Ramos (cell line): ENCODE results near the gene MAP3K21.

Source experiments
- in situ Hi-C: fragments of 300-500 bp; cut with MboI; formaldehyde crosslinking; loops from one replicate; pipeline ENCODE4 v1.14.3; 2022; ENCODE audit warnings: low sequenced_read_pairs; ENCODE audit not compliant: unreplicated experiment

MAP3K21 gene

DNA sequence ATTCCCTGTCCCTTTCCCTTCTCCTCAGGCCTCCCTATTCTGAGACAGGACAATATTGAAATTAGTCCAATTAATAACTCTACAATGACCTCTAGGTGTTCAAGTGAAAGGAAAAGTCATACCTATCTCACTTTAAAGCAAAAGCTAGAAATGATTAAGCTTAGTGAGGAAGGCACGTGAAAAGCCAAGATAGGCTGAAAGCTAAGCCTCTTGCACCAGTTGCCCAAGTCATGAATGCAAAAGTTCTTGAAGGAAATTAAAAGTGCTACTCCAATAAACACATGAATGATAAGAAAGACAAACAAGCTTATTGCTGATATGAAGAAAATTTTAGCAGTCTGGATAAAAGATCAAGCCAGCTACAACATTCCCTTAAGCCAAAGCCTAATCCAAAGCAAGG lies 3.8 kb upstream of the MAP3K21 start:
- in situ Hi-C loops, result no loop called here

DNA sequence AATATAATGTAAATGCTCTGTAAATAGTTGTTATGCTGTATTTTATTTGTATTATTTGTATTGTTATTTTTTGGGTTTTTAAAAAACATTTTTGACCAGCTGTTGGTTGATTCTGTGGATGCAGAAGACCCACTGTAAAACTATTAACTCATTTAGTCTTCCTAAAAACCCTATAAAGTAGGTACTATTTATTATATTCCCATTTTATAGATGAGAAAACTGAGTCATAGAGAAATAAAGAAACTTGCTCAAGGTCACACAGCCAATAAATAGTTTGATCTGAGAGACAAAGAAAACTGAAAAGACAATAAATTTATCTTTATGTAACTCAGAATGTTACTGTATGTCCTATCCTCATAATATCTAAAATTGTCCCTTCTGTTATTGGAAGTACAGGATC lies 1.2 kb upstream of the MAP3K21 start:
- in situ Hi-C loops, result no loop called here

DNA sequence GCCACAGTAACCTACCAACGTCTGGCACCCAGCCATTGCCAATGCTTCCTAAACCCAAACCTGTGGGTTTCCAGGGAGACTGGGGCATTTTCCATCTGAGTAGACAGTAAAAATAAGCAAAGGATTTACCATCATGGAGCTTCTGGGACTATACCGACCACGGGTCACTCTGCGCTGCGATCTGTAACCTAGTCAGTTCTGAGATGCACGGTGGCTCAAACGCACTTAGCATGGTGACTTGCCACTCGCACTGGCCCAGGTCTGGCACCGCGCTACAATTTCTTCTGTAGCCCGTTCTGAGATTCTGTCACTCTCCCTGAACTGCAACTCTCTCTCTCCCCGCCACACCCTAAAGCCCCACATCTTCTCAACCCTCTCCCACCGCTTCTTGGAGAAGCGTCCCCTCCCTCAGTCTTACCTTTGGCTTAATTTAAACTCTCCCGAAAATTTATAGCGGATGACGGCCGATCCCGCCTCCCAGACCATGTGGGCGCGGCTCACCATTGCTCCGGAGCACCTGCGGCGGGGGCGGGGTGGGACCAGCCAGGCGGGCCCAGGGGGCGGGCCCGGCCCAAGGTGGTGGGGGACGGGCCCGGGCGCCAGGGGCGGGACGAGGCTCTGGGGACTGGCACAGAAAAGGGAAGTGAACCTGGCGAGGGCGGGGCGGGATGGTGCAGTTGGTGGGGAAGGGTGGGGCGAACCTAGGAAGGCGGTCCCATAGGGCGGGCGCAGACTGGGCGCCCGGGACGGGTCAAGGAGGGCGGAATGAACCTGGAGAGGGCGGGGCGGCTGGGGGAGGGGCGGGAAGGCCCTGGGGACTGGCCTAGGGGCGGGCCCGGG lies 493 bp upstream of the MAP3K21 start:
- in situ Hi-C loops, result no loop called here

DNA sequence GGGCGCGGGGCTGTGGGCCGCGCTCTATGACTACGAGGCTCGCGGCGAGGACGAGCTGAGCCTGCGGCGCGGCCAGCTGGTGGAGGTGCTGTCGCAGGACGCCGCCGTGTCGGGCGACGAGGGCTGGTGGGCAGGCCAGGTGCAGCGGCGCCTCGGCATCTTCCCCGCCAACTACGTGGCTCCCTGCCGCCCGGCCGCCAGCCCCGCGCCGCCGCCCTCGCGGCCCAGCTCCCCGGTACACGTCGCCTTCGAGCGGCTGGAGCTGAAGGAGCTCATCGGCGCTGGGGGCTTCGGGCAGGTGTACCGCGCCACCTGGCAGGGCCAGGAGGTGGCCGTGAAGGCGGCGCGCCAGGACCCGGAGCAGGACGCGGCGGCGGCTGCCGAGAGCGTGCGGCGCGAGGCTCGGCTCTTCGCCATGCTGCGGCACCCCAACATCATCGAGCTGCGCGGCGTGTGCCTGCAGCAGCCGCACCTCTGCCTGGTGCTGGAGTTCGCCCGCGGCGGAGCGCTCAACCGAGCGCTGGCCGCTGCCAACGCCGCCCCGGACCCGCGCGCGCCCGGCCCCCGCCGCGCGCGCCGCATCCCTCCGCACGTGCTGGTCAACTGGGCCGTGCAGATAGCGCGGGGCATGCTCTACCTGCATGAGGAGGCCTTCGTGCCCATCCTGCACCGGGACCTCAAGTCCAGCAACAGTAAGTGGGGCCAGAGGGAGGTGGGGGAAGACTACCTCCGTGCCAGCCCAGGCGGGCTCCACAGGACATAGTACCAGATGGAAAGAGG lies 808 bp downstream of the MAP3K21 start:
- in situ Hi-C loops, result no loop called here

DNA sequence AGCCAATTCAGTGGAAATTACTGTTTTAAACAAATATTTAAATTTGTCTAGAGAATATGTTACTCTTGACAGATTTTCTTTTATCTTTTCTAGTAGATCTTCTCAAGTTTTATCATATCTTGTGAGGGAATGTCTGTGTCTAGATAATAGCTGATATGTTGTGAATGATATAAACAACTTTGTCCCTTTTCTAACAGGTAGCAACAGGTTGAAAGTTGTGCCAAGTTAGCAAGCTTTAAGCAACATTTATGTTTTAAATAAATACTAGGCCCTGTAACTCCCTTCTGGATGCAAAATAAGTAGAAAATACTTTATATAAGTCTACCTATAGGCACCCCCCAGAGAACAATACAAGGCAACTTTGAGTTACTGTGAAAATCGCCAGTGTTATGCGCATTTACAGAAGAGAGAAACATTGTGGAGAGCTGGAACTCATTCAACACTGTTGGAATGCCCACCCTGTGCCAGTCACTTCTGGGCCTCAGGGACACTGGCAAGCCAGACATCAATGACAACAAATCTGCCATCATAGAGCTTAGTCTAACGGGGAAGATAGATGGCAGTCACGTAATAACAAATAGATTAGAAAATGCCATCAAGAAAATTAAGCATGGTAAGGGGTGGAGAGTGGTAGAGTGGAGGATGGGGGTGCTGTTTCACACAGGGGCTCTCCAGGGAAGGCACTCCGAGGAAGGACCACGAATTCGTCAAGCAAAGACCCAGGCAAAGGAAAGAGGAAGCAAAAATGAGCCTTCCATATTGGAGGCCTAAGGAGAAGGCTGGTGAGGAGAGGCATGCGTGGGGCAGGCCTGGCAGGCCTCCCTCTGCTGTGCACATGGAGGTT lies 4.4 kb downstream of the MAP3K21 start:
- in situ Hi-C loops, result no loop called here

DNA sequence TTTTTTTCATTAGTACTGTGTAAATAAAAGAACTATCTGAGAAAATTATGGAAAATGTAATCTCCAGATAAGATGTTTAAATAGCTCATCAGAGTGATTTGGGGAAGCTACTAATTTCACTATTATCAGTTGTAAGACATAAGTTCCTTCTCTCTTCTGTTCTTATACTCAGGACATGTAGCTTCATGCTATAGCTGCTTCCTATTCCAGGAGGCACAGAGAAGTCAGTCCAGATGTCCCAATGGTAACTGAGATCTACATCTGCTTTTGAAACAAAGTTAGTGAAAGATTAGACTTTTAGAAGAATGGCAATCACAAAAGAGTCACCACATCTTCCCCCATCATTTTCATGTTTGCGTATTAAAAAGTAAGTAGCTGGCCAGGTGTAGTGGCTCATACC lies 5.6 kb downstream of the MAP3K21 start:
- in situ Hi-C loops, result no loop called here

DNA sequence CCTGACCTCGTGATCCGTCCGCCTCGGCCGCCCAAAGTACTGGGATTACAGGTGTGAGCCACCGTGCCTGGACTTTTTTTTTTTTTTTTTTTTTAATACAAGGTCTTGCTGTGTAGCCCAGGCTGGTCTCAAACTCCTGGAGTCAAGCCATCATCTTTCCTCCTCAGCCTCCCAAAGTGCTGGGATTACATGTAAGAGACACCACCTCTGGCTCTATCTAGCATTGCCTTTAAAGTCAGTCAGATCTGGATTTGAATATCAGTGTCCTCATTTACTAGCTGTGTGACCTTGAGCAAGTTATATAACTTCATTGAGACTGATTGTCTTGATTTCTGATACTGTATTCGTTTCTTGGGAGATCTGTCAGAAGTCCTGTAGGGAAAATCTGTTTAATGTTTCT lies 6.6 kb downstream of the MAP3K21 start:
- in situ Hi-C loops, result no loop called here

DNA sequence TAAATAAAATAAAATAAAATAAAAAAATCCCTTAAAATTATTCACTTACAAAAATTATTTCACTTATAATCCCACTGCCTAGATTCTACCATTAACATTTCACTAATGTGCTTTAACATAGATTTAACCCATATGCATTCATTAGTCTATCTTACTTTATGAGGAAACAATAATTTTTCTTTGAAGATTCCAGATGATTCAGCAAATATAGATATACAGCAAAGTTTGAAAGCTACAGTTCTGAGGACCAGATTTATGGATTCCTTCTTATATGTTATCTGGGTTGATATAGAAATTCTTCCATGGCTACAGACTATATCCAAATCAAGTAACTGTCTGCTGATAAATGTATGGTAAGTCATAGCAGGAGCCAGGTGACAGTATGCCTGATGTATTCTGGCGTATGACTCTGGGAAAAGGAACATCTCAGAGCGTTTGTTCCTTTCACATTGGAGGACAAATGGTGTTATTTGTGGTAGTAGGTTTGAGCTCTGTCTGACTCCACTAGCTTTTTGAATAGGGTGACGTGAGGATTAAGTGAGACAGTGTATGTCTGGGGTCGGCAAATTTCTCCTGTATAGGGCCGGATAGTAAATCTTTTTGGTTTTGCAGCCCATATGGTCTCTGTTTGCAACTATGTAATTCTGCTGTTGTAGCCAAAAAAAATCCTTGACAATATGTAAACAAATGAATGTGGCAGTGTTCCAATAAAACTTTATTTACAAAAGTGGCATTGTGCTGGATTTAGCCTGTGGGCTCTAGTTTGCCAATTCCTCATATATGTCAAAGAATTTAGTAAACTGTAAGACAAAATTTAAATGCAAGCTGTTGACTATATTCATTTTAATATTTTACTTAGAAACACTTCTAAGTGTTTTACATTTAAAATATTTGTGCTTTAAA lies 9.3 kb downstream of the MAP3K21 start:
- in situ Hi-C loops, result no loop called here

DNA sequence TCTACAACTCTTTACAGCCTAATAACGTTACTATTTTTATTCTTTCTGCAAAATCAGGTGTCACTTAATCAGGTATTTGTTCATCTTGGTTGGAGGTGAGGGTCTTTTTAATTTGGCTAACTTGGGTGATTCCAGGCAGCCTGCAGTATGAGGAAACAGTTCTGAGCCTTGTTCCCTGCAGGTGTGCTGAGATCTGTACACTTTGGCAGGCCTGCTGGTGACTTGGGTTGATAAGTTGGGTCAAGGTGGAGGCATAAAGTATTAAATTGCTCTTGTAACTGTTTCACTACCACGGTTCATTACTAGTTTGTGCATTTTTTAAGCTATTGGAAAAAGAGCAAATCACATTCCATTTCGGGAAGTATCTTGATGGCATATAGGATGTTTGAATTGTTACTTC lies 10.0 kb downstream of the MAP3K21 start:
- in situ Hi-C loops, result no loop called here

DNA sequence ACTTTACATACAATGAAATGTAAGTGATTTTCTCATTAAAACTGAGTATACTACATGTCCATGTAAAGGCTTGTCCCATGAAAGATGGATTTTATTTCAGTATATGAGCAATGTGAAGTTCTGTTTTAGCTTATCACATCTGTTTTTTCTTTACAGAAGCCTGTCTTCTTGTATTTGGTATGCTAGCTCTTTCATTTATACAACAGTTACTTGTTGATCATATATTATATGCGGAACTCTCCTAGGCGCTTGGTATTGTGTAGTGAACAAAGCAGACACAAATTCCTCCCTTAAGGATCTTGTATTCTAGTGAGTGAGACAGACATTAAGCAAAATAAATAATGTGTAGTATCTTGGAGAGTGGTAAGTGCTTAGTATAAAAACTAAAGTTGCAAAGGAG lies 10.6 kb downstream of the MAP3K21 start:
- in situ Hi-C loops, result no loop called here

DNA sequence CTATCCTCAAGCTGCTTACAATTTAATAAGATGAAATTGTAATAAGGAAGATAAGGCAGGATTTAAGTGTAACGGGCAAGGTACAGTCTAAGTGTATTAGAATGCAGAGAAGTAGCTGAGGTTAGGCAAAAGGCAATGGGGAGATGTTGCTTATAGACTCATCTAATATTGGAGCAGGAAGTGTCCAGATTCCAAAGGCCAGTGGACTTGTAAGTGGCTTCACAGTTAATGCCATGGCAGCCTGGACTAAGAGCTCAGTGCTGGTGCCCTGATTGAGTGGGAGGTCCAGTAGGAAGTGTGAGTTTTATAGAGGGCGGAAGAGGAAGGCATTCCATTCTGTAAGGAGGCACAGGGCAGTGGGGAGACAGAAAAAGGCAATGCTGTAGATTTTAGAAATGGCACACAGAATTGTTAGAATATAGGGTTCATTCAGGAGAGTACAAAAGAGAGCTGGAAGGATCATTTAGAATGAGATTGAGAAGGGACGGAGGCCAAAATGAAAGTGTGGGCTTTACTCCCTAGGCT lies 12.6 kb downstream of the MAP3K21 start:
- in situ Hi-C loops, result no loop called here

DNA sequence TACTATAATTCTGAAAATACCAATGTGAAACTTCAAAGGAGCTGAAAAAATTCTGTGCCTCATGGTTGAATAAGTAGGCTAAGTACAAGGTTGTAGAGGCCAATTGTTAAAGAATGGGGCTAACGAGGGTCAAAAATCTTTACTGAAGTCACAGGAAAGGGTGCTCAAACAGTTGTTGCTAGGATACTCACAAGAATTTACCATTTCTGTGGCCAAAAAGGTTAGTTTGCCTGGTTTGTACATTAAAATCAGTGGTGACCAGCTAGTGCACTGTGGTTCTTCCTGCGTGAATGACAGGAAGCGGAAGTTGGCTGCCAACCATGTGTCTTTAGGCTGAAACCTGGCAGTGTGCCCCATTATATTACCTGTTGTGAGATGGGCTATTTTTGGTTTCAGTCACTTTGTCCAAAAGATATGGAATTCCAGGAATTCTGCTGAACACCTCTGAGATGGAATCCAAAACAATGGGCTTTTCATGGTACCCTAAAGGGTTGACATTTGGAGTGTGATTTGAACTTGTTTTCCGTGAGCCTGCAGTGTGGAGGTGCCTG lies 13.5 kb downstream of the MAP3K21 start:
- in situ Hi-C loops, result no loop called here

DNA sequence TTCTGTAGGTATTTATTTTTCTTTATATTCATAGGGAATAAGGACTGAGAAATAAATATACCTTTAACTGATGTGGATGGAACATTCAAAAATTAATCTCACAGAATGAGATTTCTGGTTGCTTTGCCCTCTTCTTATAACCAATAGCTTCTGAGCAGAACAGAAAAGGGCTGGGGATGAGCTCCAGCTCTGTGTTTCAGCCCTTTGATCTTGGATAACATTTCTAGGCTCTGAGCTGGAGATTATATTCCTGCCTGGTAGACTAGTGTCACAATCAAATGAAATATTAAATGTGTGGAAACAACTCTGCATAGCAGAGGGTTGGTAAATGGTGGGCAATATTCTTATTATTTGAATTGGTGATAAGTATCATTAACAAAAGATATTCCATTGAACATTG lies 14.6 kb downstream of the MAP3K21 start:
- in situ Hi-C loops, result no loop called here

DNA sequence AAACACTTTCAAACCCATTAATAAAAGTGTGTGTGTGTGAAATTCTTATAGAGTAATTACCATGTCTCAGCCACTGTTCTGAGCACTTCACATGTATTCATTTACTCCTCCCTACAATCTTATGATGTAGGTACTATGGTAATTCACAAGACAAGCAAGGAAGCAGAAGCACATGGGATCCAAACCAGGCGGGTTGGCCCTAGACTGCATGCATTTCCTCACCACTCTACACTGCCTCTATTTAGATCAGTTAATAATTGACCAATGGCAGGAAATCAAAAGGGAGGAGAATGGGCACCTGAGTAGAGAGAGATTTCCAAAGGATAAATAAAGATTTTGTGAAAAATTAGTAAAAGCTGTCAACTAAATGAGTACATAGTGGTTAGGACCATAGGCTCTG lies 15.7 kb downstream of the MAP3K21 start:
- in situ Hi-C loops, result no loop called here

DNA sequence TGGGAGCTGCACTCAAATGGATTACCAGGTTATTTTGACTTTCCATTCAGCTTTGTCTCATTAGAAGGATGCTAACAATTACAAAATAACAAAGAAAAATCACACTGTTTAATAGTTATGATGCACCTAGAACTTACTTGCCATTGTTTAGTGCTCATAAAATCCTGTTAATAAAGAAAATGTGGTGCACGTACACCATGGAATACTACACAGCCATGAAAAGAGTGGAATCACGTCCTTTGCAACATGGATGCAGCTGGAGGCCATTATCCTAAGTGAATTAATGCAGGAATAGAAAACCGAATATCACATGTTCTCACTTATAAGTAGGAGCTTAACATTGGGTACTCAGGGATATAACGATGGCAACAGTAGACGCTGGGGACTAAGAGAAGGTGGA lies 19.8 kb downstream of the MAP3K21 start:
- in situ Hi-C loops, result no loop called here

DNA sequence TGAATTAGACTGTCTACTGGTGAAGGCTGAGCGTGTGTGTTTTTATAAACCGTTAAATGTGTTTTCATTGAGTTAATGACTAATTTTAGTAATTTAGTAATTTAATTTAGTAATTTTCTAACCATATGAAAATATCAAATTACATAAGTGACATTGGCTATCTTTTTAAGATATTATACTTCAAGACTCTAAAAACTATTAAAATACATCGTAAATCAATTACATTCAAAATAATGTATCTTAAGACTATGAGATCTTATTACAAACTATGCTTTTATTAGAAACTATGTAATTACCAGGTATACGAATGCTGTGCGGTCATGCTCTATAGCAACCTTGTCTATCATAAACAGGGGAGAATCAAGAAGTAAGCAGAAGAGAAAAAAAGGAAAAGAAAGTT lies 21.6 kb downstream of the MAP3K21 start:
- in situ Hi-C loops, result no loop called here

DNA sequence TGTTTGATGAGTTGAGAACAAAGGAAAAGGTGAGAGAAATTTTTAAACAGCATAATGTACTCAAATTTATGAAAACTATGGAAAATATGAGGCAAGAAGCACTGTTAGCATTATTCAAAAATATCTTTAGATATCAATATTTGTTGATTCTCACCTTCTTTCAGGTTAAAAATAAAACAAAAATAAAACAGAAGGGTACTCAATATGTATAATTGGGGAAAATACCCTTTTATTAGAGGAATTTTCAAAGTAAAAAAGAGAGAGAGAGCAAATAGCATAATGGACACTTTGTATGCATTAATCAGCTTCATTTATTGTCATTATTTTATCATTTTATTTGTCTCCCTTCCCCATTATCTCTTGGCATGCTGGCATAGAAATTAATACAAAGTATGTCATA lies 27.5 kb downstream of the MAP3K21 start:
- in situ Hi-C loops, result no loop called here

DNA sequence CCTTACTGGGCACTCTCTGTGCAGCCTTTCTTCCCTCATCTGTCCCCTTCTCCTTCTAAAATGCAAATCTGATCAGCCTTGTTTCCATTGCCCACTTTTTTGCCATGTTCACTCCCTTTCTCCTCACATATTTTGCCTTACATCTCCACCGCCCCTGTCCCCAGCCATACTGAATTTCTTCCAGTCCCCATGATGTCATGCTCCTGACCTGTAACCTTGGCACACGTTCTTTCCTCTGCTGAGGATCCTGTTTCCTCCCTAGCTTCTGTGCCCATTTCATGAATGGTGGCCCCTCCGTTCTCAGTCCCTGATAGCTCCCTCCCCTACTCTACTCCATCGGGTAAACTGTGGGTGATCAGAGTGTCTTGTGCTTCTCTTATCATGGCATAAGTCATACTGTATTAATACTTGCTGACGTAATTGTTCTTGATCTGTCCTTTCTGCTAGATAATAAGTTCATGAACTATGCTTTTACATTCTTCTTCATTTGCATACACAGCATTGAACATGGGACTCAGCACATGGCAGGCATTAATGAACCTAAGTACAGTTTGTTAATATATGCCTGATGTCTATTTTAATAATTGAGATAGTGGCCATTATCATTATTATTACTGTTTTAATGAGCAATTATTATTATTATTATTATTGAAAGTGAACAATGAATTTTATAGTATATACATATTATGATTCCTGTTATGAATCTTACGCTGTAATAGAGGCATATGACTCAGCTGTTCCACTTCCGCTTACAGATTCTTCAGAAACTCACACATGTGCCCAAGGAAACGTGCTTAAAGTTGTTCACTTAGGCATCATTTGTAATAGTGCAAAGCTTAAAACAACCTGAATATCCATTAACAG lies 28.5 kb downstream of the MAP3K21 start:
- in situ Hi-C loops, result no loop called here

DNA sequence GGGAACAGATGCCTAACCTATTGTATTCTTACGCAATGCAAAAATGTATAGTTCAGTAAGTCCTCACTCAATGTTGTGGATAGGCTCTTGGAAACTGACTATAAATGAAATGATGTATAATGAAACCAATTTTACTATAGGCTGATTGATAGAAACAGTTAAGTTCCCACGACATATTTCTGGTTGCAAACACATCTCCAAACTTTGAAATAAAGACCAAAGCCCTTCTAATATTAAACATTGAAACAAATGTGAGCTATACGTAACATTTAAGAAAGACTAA lies 29.1 kb downstream of the MAP3K21 start:
- in situ Hi-C loops, result no loop called here
